ENCODE data around the gene GPR83. TPM values are rescaled to one million over a fixed set of nuclear protein-coding genes. Genes with fewer than 3 reads are reported as not detected.

Gene GPR83
- total and polyA plus RNA-seq, 4 donors, result 0.01 to 0.14 (median 0.07) TPM

DNA sequence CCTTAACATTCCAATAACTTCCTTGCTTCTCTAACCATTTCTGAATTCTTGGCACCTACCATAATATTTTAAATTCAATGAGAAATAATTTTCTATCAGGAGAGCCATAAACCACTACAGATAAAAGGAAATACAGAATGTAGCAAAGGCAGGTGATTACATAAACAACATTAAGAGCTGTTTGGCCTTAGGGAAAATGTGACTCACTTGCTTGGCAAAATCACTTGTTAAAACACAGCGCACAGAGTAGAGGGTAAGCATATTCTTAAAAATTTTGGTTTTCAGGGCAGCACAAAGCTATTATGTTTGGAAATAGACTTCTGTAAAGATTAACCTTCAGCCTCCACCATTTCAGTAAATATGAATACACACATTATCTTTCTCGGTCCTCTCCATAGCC is 70.4 kb downstream of the GPR83 start:
- H3K4me1 ChIP-seq (ENCODE audit: control insufficient read depth in 4 of 4, insufficient read depth in 4 of 4, low read length in 3 of 4), result no peaks in the 10 kb centered on the region
- H3K9me3 ChIP-seq (ENCODE audit: control insufficient read depth in 4 of 4, low read length in 3 of 4), result no peaks in the 10 kb centered on the region
- no peaks in the 10 kb centered on the region for H3K36me3 ChIP-seq (ENCODE audit: control insufficient read depth in 4 of 4, insufficient read depth in 3 of 4, low read depth in 1 of 4, low read length in 3 of 4)
- H3K27me3 ChIP-seq (ENCODE audit: control insufficient read depth in 4 of 4, insufficient read depth in 4 of 4, low read length in 3 of 4), result no peaks in the 10 kb centered on the region
- 91% methylated on average over 2 of the region's 2 CpGs for WGBS
- H3K4me3 ChIP-seq (ENCODE audit: low read depth in 1 of 3, low read length in 3 of 3), result no peak overlapping the region
- no peak for TF ChIP-seq TAF1 (conservative IDR thresholded peaks at IDR 0.05)
- H3K27ac ChIP-seq (ENCODE audit: low read depth in 1 of 2, low read length in 2 of 2), result no peak overlapping the region
- H3K9ac ChIP-seq (ENCODE audit: low read depth in 1 of 2, low read length in 2 of 2), result no peak overlapping the region
- no peak for DNase-seq (ENCODE audit: low spot score)

DNA sequence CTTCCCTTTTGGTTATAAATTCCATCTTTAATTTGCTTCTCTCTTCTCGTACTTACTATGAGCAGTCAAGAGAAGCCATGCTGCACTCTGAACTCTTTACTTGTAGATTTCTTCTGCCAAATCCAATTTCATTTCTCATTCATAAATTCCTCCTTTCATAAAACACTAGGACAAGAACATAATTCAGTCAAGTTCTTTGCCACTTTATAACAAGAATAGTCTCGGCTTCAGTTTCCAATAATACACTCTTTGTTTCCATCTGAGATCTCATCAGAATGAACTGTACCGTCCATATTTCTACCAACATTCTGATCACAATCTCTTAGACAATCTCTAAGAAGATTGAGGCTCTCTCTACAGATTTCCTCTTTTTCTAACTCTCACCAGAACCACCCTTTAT is 71.7 kb downstream of the GPR83 start:
- WGBS, result 84% methylated on average over 3 of the region's 3 CpGs
- no peaks in the 10 kb centered on the region for H3K36me3 ChIP-seq (ENCODE audit: control insufficient read depth in 4 of 4, insufficient read depth in 3 of 4, low read depth in 1 of 4, low read length in 3 of 4)
- DNase-seq (ENCODE audit: low spot score), result no peak
- H3K27me3 ChIP-seq (ENCODE audit: control insufficient read depth in 4 of 4, insufficient read depth in 4 of 4, low read length in 3 of 4), result no peaks in the 10 kb centered on the region
- H3K27ac ChIP-seq (ENCODE audit: low read depth in 1 of 2, low read length in 2 of 2), result no peak overlapping the region
- no peak overlapping the region for H3K4me3 ChIP-seq (ENCODE audit: low read depth in 1 of 3, low read length in 3 of 3)
- H3K4me1 ChIP-seq (ENCODE audit: control insufficient read depth in 4 of 4, insufficient read depth in 4 of 4, low read length in 3 of 4), result no peaks in the 10 kb centered on the region
- no peak for TF ChIP-seq YY1 (IDR thresholded peaks at IDR 0.05)
- no peak for TF ChIP-seq GABPA (IDR thresholded peaks at IDR 0.05 in 1 of 2, conservative IDR thresholded peaks at IDR 0.05 in 1 of 2)
- TF ChIP-seq, protein P1, sequence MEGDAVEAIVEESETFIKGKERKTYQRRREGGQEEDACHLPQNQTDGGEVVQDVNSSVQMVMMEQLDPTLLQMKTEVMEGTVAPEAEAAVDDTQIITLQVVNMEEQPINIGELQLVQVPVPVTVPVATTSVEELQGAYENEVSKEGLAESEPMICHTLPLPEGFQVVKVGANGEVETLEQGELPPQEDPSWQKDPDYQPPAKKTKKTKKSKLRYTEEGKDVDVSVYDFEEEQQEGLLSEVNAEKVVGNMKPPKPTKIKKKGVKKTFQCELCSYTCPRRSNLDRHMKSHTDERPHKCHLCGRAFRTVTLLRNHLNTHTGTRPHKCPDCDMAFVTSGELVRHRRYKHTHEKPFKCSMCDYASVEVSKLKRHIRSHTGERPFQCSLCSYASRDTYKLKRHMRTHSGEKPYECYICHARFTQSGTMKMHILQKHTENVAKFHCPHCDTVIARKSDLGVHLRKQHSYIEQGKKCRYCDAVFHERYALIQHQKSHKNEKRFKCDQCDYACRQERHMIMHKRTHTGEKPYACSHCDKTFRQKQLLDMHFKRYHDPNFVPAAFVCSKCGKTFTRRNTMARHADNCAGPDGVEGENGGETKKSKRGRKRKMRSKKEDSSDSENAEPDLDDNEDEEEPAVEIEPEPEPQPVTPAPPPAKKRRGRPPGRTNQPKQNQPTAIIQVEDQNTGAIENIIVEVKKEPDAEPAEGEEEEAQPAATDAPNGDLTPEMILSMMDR (IDR thresholded peaks at IDR 0.05; ENCODE audit: low read depth, low read length, missing input control), result no peak
- TF ChIP-seq FOXA1 (IDR thresholded peaks at IDR 0.05), result no peak
- TF ChIP-seq SP1 (IDR thresholded peaks at IDR 0.05), result no peak
- no peak for TF ChIP-seq RXRA (IDR thresholded peaks at IDR 0.05)
- TF ChIP-seq, protein P2, sequence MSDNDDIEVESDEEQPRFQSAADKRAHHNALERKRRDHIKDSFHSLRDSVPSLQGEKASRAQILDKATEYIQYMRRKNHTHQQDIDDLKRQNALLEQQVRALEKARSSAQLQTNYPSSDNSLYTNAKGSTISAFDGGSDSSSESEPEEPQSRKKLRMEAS (IDR thresholded peaks at IDR 0.05), result no peak
- TF ChIP-seq, protein P3, sequence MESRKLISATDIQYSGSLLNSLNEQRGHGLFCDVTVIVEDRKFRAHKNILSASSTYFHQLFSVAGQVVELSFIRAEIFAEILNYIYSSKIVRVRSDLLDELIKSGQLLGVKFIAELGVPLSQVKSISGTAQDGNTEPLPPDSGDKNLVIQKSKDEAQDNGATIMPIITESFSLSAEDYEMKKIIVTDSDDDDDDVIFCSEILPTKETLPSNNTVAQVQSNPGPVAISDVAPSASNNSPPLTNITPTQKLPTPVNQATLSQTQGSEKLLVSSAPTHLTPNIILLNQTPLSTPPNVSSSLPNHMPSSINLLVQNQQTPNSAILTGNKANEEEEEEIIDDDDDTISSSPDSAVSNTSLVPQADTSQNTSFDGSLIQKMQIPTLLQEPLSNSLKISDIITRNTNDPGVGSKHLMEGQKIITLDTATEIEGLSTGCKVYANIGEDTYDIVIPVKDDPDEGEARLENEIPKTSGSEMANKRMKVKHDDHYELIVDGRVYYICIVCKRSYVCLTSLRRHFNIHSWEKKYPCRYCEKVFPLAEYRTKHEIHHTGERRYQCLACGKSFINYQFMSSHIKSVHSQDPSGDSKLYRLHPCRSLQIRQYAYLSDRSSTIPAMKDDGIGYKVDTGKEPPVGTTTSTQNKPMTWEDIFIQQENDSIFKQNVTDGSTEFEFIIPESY (IDR thresholded peaks at IDR 0.05), result no peak
- no peak for TF ChIP-seq HNF4A (conservative IDR thresholded peaks at IDR 0.05)
- no peak for TF ChIP-seq RAD21 (IDR thresholded peaks at IDR 0.05)
- TF ChIP-seq FOXA2 (IDR thresholded peaks at IDR 0.05), result no peak
- TF ChIP-seq HNF4G (IDR thresholded peaks at IDR 0.05), result no peak
- TF ChIP-seq, protein P4, sequence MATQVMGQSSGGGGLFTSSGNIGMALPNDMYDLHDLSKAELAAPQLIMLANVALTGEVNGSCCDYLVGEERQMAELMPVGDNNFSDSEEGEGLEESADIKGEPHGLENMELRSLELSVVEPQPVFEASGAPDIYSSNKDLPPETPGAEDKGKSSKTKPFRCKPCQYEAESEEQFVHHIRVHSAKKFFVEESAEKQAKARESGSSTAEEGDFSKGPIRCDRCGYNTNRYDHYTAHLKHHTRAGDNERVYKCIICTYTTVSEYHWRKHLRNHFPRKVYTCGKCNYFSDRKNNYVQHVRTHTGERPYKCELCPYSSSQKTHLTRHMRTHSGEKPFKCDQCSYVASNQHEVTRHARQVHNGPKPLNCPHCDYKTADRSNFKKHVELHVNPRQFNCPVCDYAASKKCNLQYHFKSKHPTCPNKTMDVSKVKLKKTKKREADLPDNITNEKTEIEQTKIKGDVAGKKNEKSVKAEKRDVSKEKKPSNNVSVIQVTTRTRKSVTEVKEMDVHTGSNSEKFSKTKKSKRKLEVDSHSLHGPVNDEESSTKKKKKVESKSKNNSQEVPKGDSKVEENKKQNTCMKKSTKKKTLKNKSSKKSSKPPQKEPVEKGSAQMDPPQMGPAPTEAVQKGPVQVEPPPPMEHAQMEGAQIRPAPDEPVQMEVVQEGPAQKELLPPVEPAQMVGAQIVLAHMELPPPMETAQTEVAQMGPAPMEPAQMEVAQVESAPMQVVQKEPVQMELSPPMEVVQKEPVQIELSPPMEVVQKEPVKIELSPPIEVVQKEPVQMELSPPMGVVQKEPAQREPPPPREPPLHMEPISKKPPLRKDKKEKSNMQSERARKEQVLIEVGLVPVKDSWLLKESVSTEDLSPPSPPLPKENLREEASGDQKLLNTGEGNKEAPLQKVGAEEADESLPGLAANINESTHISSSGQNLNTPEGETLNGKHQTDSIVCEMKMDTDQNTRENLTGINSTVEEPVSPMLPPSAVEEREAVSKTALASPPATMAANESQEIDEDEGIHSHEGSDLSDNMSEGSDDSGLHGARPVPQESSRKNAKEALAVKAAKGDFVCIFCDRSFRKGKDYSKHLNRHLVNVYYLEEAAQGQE (IDR thresholded peaks at IDR 0.05), result no peak
- no peak overlapping the region for H3K9ac ChIP-seq (ENCODE audit: low read depth in 1 of 2, low read length in 2 of 2)
- H3K9me3 ChIP-seq (ENCODE audit: control insufficient read depth in 4 of 4, low read length in 3 of 4), result peaks cover 0 to 2% (median 0%) of the 10 kb centered on the region in 4 donors
